Stimulated activated CD4-positive, alpha-beta T cell treated with anti-CD3 and anti-CD28 coated beads, Interleukin-4, amount 100 ng/mL, for 24 hours (primary cell): ENCODE data around the gene LEO1.

Experiments
- DNase-seq: peaks from one replicate; pipeline ENCODE4 v3.0.0-alpha.2; 2020

LEO1 gene

DNA sequence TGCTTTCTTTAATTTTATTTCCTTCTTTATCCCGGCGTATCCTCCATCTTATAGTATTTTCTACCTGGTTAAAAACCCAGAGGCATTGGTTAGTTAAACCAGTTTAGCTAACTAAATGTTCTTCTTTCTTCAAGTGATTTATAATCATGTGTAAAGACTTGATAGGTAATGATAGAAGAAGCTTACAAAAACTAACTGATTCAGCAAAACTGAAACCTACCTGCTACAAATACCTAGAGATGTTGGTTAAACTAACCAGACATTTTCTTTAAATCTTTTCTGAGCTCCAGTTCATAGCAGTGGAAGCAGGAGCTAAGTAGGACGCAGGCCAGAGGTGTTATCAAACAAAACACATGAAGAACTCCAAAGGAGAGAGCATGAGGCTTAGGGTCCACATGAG, 44.8 kb downstream of the LEO1 start:
- DNase-seq = no peak

DNA sequence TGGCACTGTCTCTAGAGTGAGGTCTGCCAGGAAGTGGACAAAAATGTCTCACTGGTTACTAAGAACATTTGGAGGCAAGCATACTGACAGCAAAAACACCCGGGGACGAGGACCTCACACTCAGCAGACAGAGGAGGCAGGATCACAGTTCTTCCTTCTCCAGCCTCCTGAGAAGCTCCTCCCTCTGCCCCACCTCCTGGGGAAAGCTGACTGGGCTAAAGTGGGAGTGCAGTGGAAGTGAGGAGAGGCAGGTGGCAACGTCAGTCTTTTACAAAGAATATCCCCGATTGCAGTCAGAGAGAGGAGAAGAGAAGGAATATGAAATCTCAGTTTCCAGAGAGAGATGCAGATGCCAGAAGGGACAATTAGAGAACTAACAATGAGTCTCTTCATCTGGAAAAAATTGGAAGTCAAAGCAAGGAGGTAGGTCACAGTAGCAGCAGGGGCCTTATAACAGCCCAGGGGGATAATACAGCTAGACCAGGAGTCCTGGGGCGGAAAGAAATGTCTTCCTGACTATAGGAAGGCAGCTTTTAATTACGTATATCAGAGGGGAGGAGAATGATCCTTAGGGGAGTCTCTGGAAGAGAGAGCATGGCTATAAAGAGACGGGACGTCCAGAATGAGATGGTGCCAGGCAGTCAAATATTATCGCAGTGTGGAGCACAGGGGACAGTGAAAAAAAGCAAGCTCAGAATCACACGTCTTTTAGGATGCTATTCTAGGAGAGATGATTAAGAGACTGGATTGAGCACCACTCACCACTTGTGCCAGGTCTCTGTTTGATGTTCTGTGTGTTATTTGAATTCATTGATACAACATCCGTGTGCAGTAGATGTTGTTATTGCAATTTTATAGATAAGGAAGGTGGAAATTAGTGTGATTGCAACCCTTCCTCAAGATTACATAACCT, 47.2 kb downstream of the LEO1 start:
- no peak for DNase-seq

DNA sequence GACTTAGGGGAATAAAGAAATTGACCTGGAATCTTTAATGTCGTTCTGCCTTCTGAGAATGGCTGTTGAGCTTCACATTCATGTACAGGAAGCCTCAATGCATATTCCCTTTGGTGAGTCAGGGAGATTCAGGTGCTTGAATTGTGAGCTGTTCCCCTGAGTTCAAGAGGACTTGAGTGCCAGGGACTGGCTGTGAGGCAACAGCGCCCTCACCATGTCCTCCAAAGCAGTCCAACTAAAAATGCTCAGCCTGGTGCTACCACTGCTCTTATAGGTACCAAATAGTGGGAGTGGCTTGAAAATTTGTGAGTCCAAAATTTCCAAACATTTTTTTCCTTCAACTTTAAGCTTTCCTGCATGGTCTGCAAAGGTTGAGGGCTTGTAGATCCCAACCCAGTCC, 54.1 kb downstream of the LEO1 start:
- DNase-seq = no peak

GRCh38 chr15:51912528-51912927, 59.0 kb downstream of the LEO1 start:
- no peak for DNase-seq

DNA sequence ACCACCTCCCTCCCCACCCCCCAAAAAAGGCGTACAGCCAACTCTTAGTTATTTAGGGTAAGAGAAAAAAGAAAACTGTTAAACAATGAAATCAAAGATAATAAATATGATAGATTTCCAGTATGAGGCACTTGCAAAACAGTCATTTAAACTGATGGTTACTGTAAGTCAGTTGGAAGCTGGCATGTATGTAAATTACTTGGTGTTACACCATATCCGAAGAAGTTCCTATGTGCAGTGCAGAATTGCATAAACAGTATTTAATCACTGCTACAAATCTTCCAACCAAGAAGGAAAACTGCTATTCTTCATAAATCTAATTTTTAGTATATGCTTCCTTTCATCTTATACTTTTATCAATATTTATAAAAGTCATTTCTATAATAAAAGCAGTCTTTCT, 62.0 kb downstream of the LEO1 start:
- no peak for DNase-seq

DNA sequence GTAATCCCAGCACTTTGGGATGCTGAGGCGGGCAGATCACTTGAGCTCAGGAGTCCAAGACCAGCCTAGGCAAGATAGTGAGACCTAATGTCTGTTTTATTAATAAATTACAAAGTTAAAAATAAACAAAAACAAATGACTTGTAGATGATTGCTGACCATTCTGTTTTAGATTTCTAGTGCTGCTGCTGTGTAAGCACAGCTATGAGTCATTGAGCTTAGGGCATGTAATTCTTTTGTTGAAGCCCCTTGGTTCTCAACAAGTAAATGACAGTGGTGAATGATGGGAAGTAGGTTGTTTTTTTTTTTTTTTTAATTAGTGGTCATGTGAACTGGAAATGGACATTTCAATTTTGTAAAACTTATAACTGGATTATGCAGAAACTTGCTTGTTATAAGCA, 63.3 kb downstream of the LEO1 start:
- DNase-seq = no peak

GRCh38 chr15:51907136-51907862, 64.3 kb downstream of the LEO1 start:
- no peak for DNase-seq

DNA sequence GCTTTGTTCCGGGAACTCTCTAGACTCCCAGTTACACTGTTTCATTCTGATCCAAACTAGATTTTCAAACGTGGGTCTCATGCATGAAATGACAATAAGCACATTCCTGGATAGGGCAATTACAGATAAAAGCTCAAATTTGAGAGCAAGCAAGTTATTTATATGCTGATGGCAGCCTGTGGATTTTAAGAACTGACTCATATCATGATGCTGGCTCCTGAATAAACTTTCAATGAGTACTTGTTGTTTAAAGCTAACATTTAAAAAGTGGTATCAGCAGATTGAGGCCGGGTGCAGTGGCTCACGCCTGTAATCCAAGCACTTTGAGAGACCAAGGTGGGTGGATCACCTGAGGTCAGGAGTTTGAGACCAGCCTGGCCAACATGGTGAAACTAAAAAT, 66.6 kb downstream of the LEO1 start:
- no peak for DNase-seq

DNA sequence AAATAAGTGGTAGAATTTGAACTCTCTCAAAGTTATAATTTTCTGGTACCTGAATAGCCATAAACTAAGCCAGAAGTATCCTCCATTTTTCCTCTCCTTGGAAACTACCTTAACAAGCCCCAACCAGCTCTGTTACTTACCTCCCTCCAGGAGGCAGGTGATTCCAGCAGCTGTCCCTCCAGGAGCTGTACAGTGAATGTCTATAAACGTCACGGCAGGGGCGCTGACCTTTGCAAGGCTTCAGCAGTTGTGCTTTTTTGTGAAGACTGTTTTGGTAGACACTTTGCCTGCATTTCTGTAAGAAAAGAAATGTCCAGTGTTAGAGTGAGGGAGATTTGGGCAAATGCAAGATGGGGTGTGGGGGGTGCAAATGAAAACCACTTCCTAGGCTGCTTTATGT, 67.2 kb downstream of the LEO1 start:
- no peak for DNase-seq

DNA sequence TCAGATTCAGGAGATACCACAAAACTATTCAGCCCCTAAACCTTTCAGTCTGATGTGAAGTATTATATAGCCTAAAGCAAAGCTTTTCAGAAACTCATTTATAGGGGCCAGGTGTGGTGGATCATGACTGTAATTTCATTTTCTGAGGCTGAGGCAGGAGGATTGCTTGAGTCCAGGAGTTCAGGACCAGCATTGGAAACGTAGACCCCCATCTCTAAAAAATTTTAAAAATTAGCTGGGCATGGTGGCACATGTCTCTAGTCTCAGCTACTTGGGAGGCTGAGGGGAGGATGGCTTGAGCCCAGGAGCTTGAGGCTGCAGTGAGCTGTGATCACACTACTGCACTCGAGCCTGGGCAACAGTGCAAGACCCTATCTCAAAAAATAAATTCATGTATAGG, 82.1 kb downstream of the LEO1 start:
- DNase-seq = no peak

GRCh38 chr15:51888593-51889195, 82.9 kb downstream of the LEO1 start:
- DNase-seq = no peak
